Measurements from ENCODE around the gene AFAP1.

DNA sequence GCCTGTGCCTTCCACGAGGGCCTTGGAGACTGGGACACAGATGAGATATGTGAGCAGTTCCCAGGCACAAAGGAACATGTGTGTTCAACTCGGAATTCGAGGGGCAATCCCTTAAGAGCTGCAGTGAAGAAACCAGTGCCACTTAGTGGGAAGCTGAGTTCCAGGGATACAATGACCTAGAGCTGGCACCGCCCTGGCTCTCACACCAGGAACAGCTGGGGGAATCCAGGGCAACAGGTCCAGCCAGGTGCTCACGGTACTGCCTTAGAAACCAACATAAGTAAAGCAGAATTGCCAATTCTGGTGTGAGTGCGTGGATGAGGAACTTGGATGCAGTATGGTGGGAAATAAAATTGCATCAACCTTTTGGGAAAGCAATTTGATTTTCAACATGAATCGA, 122.9 kb downstream of the AFAP1 start:
- TF ChIP-seq POLR2A (IDR thresholded peaks at IDR 0.05) = no peak
- TF ChIP-seq, protein P1, sequence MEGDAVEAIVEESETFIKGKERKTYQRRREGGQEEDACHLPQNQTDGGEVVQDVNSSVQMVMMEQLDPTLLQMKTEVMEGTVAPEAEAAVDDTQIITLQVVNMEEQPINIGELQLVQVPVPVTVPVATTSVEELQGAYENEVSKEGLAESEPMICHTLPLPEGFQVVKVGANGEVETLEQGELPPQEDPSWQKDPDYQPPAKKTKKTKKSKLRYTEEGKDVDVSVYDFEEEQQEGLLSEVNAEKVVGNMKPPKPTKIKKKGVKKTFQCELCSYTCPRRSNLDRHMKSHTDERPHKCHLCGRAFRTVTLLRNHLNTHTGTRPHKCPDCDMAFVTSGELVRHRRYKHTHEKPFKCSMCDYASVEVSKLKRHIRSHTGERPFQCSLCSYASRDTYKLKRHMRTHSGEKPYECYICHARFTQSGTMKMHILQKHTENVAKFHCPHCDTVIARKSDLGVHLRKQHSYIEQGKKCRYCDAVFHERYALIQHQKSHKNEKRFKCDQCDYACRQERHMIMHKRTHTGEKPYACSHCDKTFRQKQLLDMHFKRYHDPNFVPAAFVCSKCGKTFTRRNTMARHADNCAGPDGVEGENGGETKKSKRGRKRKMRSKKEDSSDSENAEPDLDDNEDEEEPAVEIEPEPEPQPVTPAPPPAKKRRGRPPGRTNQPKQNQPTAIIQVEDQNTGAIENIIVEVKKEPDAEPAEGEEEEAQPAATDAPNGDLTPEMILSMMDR (IDR thresholded peaks at IDR 0.05) = no peak

Data from lower leg skin (tissue), 3 donors.